OCI-LY7 (cell line): Measurements from ENCODE around the gene TMPRSS6. TPM values are rescaled to one million over a fixed set of nuclear protein-coding genes. Genes with fewer than 3 reads are reported as not detected.

Source experiments
- BruUV-seq: library from RNA; stranded (reverse); fragments of 400-500 nt; replicated peaks from 2 replicates; lab custom pipeline; 2021; lab: Mats Ljungman, UMichigan
- CTCF ChIA-PET: fragments of 300-600 bp; sonication (Branson Sonifier 250); formaldehyde crosslinking; loops from one replicate; lab custom pipeline; 2022; ENCODE audit warnings: antibody characterized with exemption; ENCODE audit not compliant: unreplicated experiment; lab: Charles Lee
- POLR2A ChIA-PET: fragments of 300-600 bp; sonication (Branson Sonifier 250); formaldehyde crosslinking; loops from one replicate; lab custom pipeline; 2022; ENCODE audit warnings: antibody characterized with exemption; lab: Charles Lee
- DNase-seq: peaks from one replicate; pipeline ENCODE4 v3.0.0-alpha.2; 2015; ENCODE audit warnings: low spot score
- H2AFZ ChIP-seq: fragments of 200-600 bp; sonication (generic), shearing (Covaris generic); 2 replicates; pipeline ENCODE4 v1.6.1; 2014; ENCODE audit warnings: mild to moderate bottlenecking, antibody characterized with exemption, low read length, moderate library complexity
- H3K27ac ChIP-seq: fragments of 200-600 bp; sonication (generic); 2 replicates; pipeline ENCODE4 v1.5.1; 2014; ENCODE audit warnings: mixed run types, low read depth, mild to moderate bottlenecking, moderate library complexity, low read length, inconsistent platforms; ENCODE audit not compliant: poor library complexity, severe bottlenecking
- H3K36me3 ChIP-seq: fragments of 200-600 bp; sonication (generic); 2 replicates; pipeline ENCODE4 v1.6.1; 2014; ENCODE audit warnings: mild to moderate bottlenecking, antibody characterized with exemption, low read length, moderate library complexity, mixed read lengths; ENCODE audit not compliant: insufficient read depth
- H3K4me1 ChIP-seq: fragments of 200-600 bp; sonication (generic); 2 replicates; pipeline ENCODE4 v1.5.1; 2014; ENCODE audit warnings: mild to moderate bottlenecking, low read length; ENCODE audit not compliant: insufficient read depth, poor library complexity, severe bottlenecking
- H3K4me2 ChIP-seq: fragments of 200-600 bp; sonication (generic); 2 replicates; pipeline ENCODE4 v1.6.1; 2014; ENCODE audit warnings: mild to moderate bottlenecking, low read length
- H3K4me3 ChIP-seq: fragments of 200-600 bp; sonication (generic); 2 replicates; pipeline ENCODE4 v1.5.1; 2014; ENCODE audit warnings: mild to moderate bottlenecking, low read depth, low read length; ENCODE audit not compliant: poor library complexity, severe bottlenecking
- H3K79me2 ChIP-seq: fragments of 200-600 bp; sonication (generic); 2 replicates; pipeline ENCODE4 v1.6.1; 2016; ENCODE audit warnings: low read depth, mild to moderate bottlenecking, low read length, moderate library complexity, mixed read lengths; ENCODE audit not compliant: insufficient read depth
- H3K9me2 ChIP-seq: fragments of 200-600 bp; sonication (generic); 2 replicates; pipeline ENCODE4 v1.6.1; 2016; ENCODE audit warnings: mild to moderate bottlenecking, low read length, mixed read lengths; ENCODE audit not compliant: insufficient read depth
- H3K9me3 ChIP-seq: fragments of 200-600 bp; sonication (generic); 2 replicates; pipeline ENCODE4 v1.6.1; 2014; ENCODE audit warnings: mild to moderate bottlenecking, mixed run types, low read length, mixed read lengths
- H4K20me1 ChIP-seq: fragments of 200-600 bp; sonication (generic); 2 replicates; pipeline ENCODE4 v1.6.1; 2014; ENCODE audit warnings: mild to moderate bottlenecking, antibody characterized with exemption, low read length, moderate library complexity, mixed read lengths; ENCODE audit not compliant: insufficient read depth
- EZH2phosphoT487 ChIP-seq: fragments of 200-600 bp; sonication (generic); IDR thresholded peaks from 2 replicates; pipeline ENCODE4 v1.6.1; 2018; ENCODE audit warnings: low read depth, borderline replicate concordance, mild to moderate bottlenecking, mixed run types, antibody characterized with exemption, low read length, moderate library complexity, mixed read lengths
- intact Hi-C: fragments of 100-400 bp; cut with micrococcal nuclease; formaldehyde crosslinking; loops from one replicate; pipeline ENCODE4 v1.10.0; 2022; ENCODE audit not compliant: unreplicated experiment
- total RNA-seq, 2 experiments: library from RNA; depleted of rRNA in 1 of 2; stranded (reverse); fragments of >200 nt in 1 of 2; shearing (Covaris generic) in 1 of 2; gene quantifications; 2 replicates each; pipeline ENCODE4 v1.2.3, GENCODE V29; 2014 to 2022
- TF ChIP-seq, protein P1 (sequence below): fragments of 200-600 bp; sonication (generic); conservative IDR thresholded peaks from 2 replicates; pipeline ENCODE4 v1.5.1; 2014; ENCODE audit warnings: mild to moderate bottlenecking, antibody characterized with exemption, low read length, moderate library complexity, mixed read lengths

Gene TMPRSS6
- total RNA-seq, 2 experiments from 2014 or later = not detected

GRCh38 chr22:37127350-37127878 is 17.9 kb upstream of the TMPRSS6 start:
- POLR2A ChIA-PET = no interaction called here
- no TSS peak for BruUV-seq
- CTCF ChIA-PET = no interaction called here
- Histone ChIP-seq H3K36me3 (no peaks in the 10 kb centered on the region), H3K79me2 (no peaks in the 10 kb centered on the region), H3K27ac (no peak overlapping the region), H2AFZ (no peak overlapping the region), H3K9me2 (no peaks in the 10 kb centered on the region), H3K9me3 (no peaks in the 10 kb centered on the region), H4K20me1 (no peaks in the 10 kb centered on the region), H3K4me1 (no peaks in the 10 kb centered on the region), H3K4me3 (no peak overlapping the region), H3K4me2 (no peak overlapping the region)
- no peak for DNase-seq
- no peak for TF ChIP-seq EZH2phosphoT487
- TF ChIP-seq, protein P1, sequence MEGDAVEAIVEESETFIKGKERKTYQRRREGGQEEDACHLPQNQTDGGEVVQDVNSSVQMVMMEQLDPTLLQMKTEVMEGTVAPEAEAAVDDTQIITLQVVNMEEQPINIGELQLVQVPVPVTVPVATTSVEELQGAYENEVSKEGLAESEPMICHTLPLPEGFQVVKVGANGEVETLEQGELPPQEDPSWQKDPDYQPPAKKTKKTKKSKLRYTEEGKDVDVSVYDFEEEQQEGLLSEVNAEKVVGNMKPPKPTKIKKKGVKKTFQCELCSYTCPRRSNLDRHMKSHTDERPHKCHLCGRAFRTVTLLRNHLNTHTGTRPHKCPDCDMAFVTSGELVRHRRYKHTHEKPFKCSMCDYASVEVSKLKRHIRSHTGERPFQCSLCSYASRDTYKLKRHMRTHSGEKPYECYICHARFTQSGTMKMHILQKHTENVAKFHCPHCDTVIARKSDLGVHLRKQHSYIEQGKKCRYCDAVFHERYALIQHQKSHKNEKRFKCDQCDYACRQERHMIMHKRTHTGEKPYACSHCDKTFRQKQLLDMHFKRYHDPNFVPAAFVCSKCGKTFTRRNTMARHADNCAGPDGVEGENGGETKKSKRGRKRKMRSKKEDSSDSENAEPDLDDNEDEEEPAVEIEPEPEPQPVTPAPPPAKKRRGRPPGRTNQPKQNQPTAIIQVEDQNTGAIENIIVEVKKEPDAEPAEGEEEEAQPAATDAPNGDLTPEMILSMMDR = no peak
- intact Hi-C loops = no loop called here

GRCh38 chr22:37126882-37127281 is 17.4 kb upstream of the TMPRSS6 start:
- H3K79me2 ChIP-seq = no peaks in the 10 kb centered on the region
- H3K27ac ChIP-seq = no peak overlapping the region
- peak; percentile 20 for DNase-seq
- POLR2A ChIA-PET = no interaction called here
- no peaks in the 10 kb centered on the region for H3K36me3 ChIP-seq
- H3K4me3 ChIP-seq = no peak overlapping the region
- no TSS peak for BruUV-seq
- H4K20me1 ChIP-seq = no peaks in the 10 kb centered on the region
- H3K4me1 ChIP-seq = no peaks in the 10 kb centered on the region
- TF ChIP-seq EZH2phosphoT487 = no peak
- TF ChIP-seq, protein P1 = peak; percentile 65
- CTCF ChIA-PET = no interaction called here
- intact Hi-C loops = no loop called here
- H3K9me3 ChIP-seq = no peaks in the 10 kb centered on the region
- H3K4me2 ChIP-seq = no peak overlapping the region
- H3K9me2 ChIP-seq = no peaks in the 10 kb centered on the region
- no peak overlapping the region for H2AFZ ChIP-seq

GRCh38 chr22:37126383-37126782 is 16.9 kb upstream of the TMPRSS6 start:
- intact Hi-C loops = no loop called here
- H3K9me2 ChIP-seq = no peaks in the 10 kb centered on the region
- no peaks in the 10 kb centered on the region for H3K4me1 ChIP-seq
- H2AFZ ChIP-seq = no peak overlapping the region
- no peaks in the 10 kb centered on the region for H3K79me2 ChIP-seq
- no peaks in the 10 kb centered on the region for H4K20me1 ChIP-seq
- H3K4me3 ChIP-seq = no peak overlapping the region
- no peak overlapping the region for H3K27ac ChIP-seq
- CTCF ChIA-PET = no interaction called here
- no peaks in the 10 kb centered on the region for H3K9me3 ChIP-seq
- BruUV-seq = no TSS peak
- H3K36me3 ChIP-seq = no peaks in the 10 kb centered on the region
- DNase-seq = no peak
- POLR2A ChIA-PET = no interaction called here
- TF ChIP-seq, protein P1 = no peak
- no peak for TF ChIP-seq EZH2phosphoT487
- no peak overlapping the region for H3K4me2 ChIP-seq
